SK-N-MC (cell line): ENCODE results near the gene NKAIN2.

Experiments used
- DNase-seq: peaks from one replicate; pipeline ENCODE4 v3.0.0-alpha.2; 2011; ENCODE audit warnings: low read depth, low spot score
- H3K27ac ChIP-seq: fragments of 200-600 bp; sonication (generic); 2 replicates; pipeline ENCODE4 v1.5.1; 2016; ENCODE audit warnings: mixed run types
- H3K36me3 ChIP-seq: fragments of 200-600 bp; sonication (generic); 2 replicates; pipeline ENCODE4 v1.6.1; 2017; ENCODE audit warnings: antibody characterized with exemption, low read length, mixed read lengths; ENCODE audit not compliant: insufficient read depth
- H3K4me3 ChIP-seq: fragments of 200-600 bp; sonication (generic); 2 replicates; pipeline ENCODE4 v1.5.1; 2016
- H3K9ac ChIP-seq: fragments of 200-600 bp; sonication (generic); 2 replicates; pipeline ENCODE4 v1.8.0; 2017; ENCODE audit warnings: mixed run types, mixed read lengths; ENCODE audit not compliant: insufficient read length
- H3K9me3 ChIP-seq: fragments of 200-600 bp; sonication (generic); 2 replicates; pipeline ENCODE4 v1.6.1; 2017; ENCODE audit warnings: low read depth, mild to moderate bottlenecking, antibody characterized with exemption, low read length, moderate library complexity, mixed read lengths
- EZH2 ChIP-seq: fragments of 200-600 bp; sonication (generic); IDR thresholded peaks from one replicate; pipeline ENCODE4 v1.6.1; 2017; ENCODE audit warnings: antibody characterized with exemption
- FOXP2 ChIP-seq: optimal IDR thresholded peaks from 2 replicates; pipeline ENCODE3; 2011; ENCODE audit warnings: mild to moderate bottlenecking, moderate library complexity; ENCODE audit not compliant: insufficient read depth; ENCODE audit errors: extremely low read length, control extremely low read depth
- POLR2AphosphoS5 ChIP-seq: IDR thresholded peaks from 2 replicates; pipeline ENCODE4 v1.6.1; 2012; ENCODE audit warnings: mild to moderate bottlenecking, low read depth, low read length, borderline replicate concordance

The NKAIN2 gene

DNA sequence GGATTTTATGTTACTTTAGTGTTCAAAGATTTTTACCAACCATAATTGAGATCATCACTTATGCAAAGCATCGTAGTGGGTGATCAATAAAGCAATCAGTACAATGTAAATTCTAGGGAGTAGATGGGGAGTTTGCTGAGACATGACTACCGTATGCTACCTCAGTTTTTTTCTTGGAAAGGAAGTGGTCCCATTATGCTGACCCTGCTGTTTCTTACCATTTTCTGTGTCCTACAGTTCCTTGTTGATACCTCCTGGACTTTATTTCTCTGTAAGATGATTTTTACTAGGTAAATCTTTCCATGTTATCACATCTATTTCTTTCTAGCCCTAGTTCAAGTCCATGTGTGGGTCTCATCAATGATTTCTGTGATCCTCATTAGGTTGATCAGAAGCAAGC, 19.3 kb upstream of the NKAIN2 start:
- no peak overlapping the region for H3K4me3 ChIP-seq
- no peak overlapping the region for H3K27ac ChIP-seq
- no peak for TF ChIP-seq FOXP2
- TF ChIP-seq POLR2AphosphoS5 = no peak
- TF ChIP-seq EZH2 = no peak
- no peak for DNase-seq
- H3K9ac ChIP-seq = no peak overlapping the region
- no peaks in the 10 kb centered on the region for H3K36me3 ChIP-seq
- no peaks in the 10 kb centered on the region for H3K9me3 ChIP-seq

- no peaks in the 10 kb centered on the region for H3K36me3 ChIP-seq
Observed at GRCh38 chr6:123785039-123785438, 18.6 kb upstream of the NKAIN2 start.

GRCh38 chr6:123788319-123788718, 15.3 kb upstream of the NKAIN2 start:
- H3K9me3 ChIP-seq = no peaks in the 10 kb centered on the region
- H3K9ac ChIP-seq = no peak overlapping the region
- no peak for TF ChIP-seq POLR2AphosphoS5
- TF ChIP-seq FOXP2 = no peak
- no peak for TF ChIP-seq EZH2
- no peak overlapping the region for H3K4me3 ChIP-seq
- H3K27ac ChIP-seq = no peak overlapping the region
- no peaks in the 10 kb centered on the region for H3K36me3 ChIP-seq
- no peak for DNase-seq

More at GRCh38 chr6:123785039-123785438, 18.6 kb upstream of the NKAIN2 start:
- no peak overlapping the region for H3K4me3 ChIP-seq
- no peak overlapping the region for H3K27ac ChIP-seq
- DNase-seq = no peak
- H3K9me3 ChIP-seq = no peaks in the 10 kb centered on the region
- no peak overlapping the region for H3K9ac ChIP-seq
- TF ChIP-seq EZH2 (no peak), POLR2AphosphoS5 (no peak), FOXP2 (no peak)

GRCh38 chr6:123794190-123794589, 9.5 kb upstream of the NKAIN2 start:
- H3K9me3 ChIP-seq = no peaks in the 10 kb centered on the region
- TF ChIP-seq POLR2AphosphoS5 (no peak), FOXP2 (no peak), EZH2 (no peak)
- DNase-seq = no peak
- no peak overlapping the region for H3K9ac ChIP-seq
- no peaks in the 10 kb centered on the region for H3K36me3 ChIP-seq
- no peak overlapping the region for H3K27ac ChIP-seq
- H3K4me3 ChIP-seq = no peak overlapping the region

DNA sequence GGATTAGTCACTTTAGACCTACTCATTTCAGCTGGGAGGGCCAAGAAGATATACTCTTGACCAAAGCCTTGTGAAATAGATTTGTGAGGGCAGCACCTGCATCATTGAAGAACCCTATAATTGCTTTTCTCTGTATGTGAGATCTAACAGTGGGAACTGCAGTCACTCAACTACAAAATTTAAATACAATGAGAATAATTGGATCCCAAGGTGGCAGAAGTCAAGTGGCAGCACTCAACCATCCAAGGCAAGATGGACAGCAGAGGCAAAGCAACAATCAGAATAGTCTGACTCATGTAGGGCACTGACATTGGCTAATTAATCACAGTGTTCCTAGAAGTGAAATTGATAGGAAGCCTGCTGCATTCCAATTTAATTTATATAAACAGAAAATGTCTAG, 8.9 kb upstream of the NKAIN2 start:
- Histone ChIP-seq H3K27ac (no peak overlapping the region), H3K9ac (no peak overlapping the region), H3K9me3 (no peaks in the 10 kb centered on the region), H3K36me3 (no peaks in the 10 kb centered on the region), H3K4me3 (no peak overlapping the region)
- DNase-seq = no peak
- no peak for TF ChIP-seq EZH2
- TF ChIP-seq FOXP2 = no peak
- TF ChIP-seq POLR2AphosphoS5 = no peak

GRCh38 chr6:123801067-123801466, 2.6 kb upstream of the NKAIN2 start:
- Histone ChIP-seq H3K4me3 (no peak overlapping the region), H3K9me3 (no peaks in the 10 kb centered on the region), H3K9ac (no peak overlapping the region), H3K36me3 (no peaks in the 10 kb centered on the region), H3K27ac (no peak overlapping the region)
- DNase-seq = no peak
- TF ChIP-seq FOXP2 (no peak), EZH2 (no peak), POLR2AphosphoS5 (no peak)

DNA sequence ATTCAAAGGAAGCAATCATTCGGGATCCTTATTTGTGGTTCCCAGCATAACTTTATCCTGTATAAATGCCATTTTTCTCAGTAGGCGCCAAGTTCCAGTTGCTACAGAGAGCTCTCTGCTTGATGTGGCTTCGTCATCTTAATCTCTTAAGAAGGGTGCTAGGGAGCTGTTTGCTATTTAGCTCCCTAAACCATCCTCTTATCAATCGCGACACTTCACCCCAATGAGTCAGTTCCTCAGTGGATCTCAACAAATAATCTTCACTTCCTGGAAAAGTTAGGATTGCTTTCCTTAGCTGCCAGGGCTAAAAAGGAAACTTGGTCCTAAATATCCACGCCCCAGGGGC, 1.3 kb upstream of the NKAIN2 start:
- H3K4me3 ChIP-seq = peak overlapping the region; percentile 89
- H3K9ac ChIP-seq = peak overlapping the region; percentile 46
- no peaks in the 10 kb centered on the region for H3K9me3 ChIP-seq
- peak; percentile 67 for DNase-seq
- TF ChIP-seq FOXP2 (peak; percentile 80), POLR2AphosphoS5 (no peak), EZH2 (no peak)
- H3K27ac ChIP-seq = peak overlapping the region; percentile 86
- no peaks in the 10 kb centered on the region for H3K36me3 ChIP-seq

GRCh38 chr6:123802697-123803503, 765 bp upstream of the NKAIN2 start:
- no peaks in the 10 kb centered on the region for H3K36me3 ChIP-seq
- H3K4me3 ChIP-seq = peak overlapping the region; percentile 89
- TF ChIP-seq FOXP2 (peak; percentile 37), EZH2 (no peak)
- H3K9ac ChIP-seq = peak overlapping the region; percentile 83
- H3K9me3 ChIP-seq = no peaks in the 10 kb centered on the region
- peak overlapping the region; percentile 86 for H3K27ac ChIP-seq
- peak; percentile 84 for DNase-seq
